GM18870 (cell line): ENCODE results near the gene LCN12.

Experiments
- ATAC-seq: cut with Tn5 transposase; IDR thresholded peaks from one replicate; pipeline ENCODE4 v1.9.1; 2021; ENCODE audit warnings: moderate library complexity; ENCODE audit not compliant: unreplicated experiment

The LCN12 gene

GRCh38 chr9:136944519-136945332, 7.3 kb upstream of the LCN12 start, which contains the start of the genes C8G and FBXW5:
C8G (plus strand) TSS chr9:136945243; CDS start chr9:136945321, 78 bp downstream.
FBXW5 (minus strand) TSS chr9:136944738; CDS start chr9:136944083, 655 bp downstream.
- ATAC-seq, result peak; percentile 44

- no peak for ATAC-seq
Measured at GRCh38 chr9:136945333-136946227, 6.5 kb upstream of the LCN12 start.

- ATAC-seq, result no peak
Measured at GRCh38 chr9:136946228-136947027, 5.6 kb upstream of the LCN12 start.

GRCh38 chr9:136947028-136947891, 4.8 kb upstream of the LCN12 start:
- no peak for ATAC-seq

GRCh38 chr9:136947955-136948510, 4.0 kb upstream of the LCN12 start:
- ATAC-seq, result no peak

GRCh38 chr9:136949239-136949816, 2.7 kb upstream of the LCN12 start:
- ATAC-seq, result no peak

- peak; percentile 61 for ATAC-seq
Measured at GRCh38 chr9:136949817-136950655, 2.0 kb upstream of the LCN12 start.

GRCh38 chr9:136950656-136951276, 1.3 kb upstream of the LCN12 start:
- no peak for ATAC-seq

GRCh38 chr9:136952321-136952850, 313 bp downstream of the LCN12 start:
- no peak for ATAC-seq

GRCh38 chr9:136952876-136953770, 1.1 kb downstream of the LCN12 start:
- ATAC-seq, result no peak

- ATAC-seq, result no peak
Measured at GRCh38 chr9:136953771-136954269, 1.7 kb downstream of the LCN12 start.

- no peak for ATAC-seq
Measured at GRCh38 chr9:136954270-136955083, 2.4 kb downstream of the LCN12 start.

GRCh38 chr9:136955202-136955942, 3.3 kb downstream of the LCN12 start:
- ATAC-seq, result no peak

- no peak for ATAC-seq
Measured at GRCh38 chr9:136955943-136956335, 3.9 kb downstream of the LCN12 start.

GRCh38 chr9:136956604-136957003, 4.5 kb downstream of the LCN12 start:
- ATAC-seq, result no peak
